HG02588 (cell line): ENCODE results near the gene CYP4F22.
"Not testable (repeated sequence)": the region's sequence is repeated elsewhere in the genome, so short reads cannot be mapped to it uniquely, and the experiment has no call there.

Experiments
- ATAC-seq: cut with Tn5 transposase; IDR thresholded peaks from one replicate; pipeline ENCODE4 v1.9.1; 2021; ENCODE audit warnings: mild to moderate bottlenecking, moderate library complexity; ENCODE audit not compliant: unreplicated experiment

Gene CYP4F22

GRCh38 chr19:15508035-15508710 lies at the start of gene CYP4F22:
CYP4F22 (plus strand) TSS chr19:15508525; CDS start chr19:15525337, 16,812 bp downstream.
- ATAC-seq: no peak

- ATAC-seq: no peak
Measured at GRCh38 chr19:15461694-15462093, 46.6 kb upstream of the CYP4F22 start.

- peak; percentile 39 for ATAC-seq
Measured at GRCh38 chr19:15463861-15464371, 44.4 kb upstream of the CYP4F22 start.

GRCh38 chr19:15464394-15465385 lies 43.6 kb upstream of the CYP4F22 start, which contains the start of gene RASAL3:
RASAL3 (minus strand) TSS chr19:15464544; CDS start chr19:15464358, 186 bp downstream.
- ATAC-seq: peak; percentile 30

GRCh38 chr19:15466851-15467733 lies 41.2 kb upstream of the CYP4F22 start:
- peak; percentile 45 for ATAC-seq

- ATAC-seq: no peak
Measured at GRCh38 chr19:15467734-15468214, 40.6 kb upstream of the CYP4F22 start.

GRCh38 chr19:15468675-15469512 lies 39.4 kb upstream of the CYP4F22 start:
- ATAC-seq: no peak

GRCh38 chr19:15469513-15470297 lies 38.6 kb upstream of the CYP4F22 start:
- no peak for ATAC-seq

GRCh38 chr19:15471639-15472101 lies 36.7 kb upstream of the CYP4F22 start:
- no peak for ATAC-seq

GRCh38 chr19:15473821-15474220 lies 34.5 kb upstream of the CYP4F22 start:
- ATAC-seq: not testable (repeated sequence)

GRCh38 chr19:15475169-15475568 lies 33.2 kb upstream of the CYP4F22 start:
- no peak for ATAC-seq

- ATAC-seq: no peak
Measured at GRCh38 chr19:15475611-15476010, 32.7 kb upstream of the CYP4F22 start.

- no peak for ATAC-seq
Measured at GRCh38 chr19:15476325-15476724, 32.0 kb upstream of the CYP4F22 start.

GRCh38 chr19:15479391-15480345 lies 28.7 kb upstream of the CYP4F22 start, which contains the start of gene PGLYRP2:
PGLYRP2 (minus strand) TSS chr19:15479501; CDS start chr19:15479371, 130 bp downstream.
- ATAC-seq: no peak

- ATAC-seq: not testable (repeated sequence)
Measured at GRCh38 chr19:15480996-15481395, 27.3 kb upstream of the CYP4F22 start.

- not testable (repeated sequence) for ATAC-seq
Measured at GRCh38 chr19:15485768-15486167, 22.6 kb upstream of the CYP4F22 start.

GRCh38 chr19:15487038-15487437 lies 21.3 kb upstream of the CYP4F22 start:
- no peak for ATAC-seq
